GM18505 (cell line): ENCODE results near the gene TMC1.

ENCODE experiments used
- ATAC-seq: cut with Tn5 transposase; IDR thresholded peaks from one replicate; pipeline ENCODE4 v1.9.1; 2021; ENCODE audit not compliant: unreplicated experiment
- POLR2A ChIP-seq: IDR thresholded peaks from 4 replicates; pipeline ENCODE4 v1.6.1; 2011; ENCODE audit warnings: borderline replicate concordance; ENCODE audit not compliant: insufficient read depth, insufficient read length; ENCODE audit errors: extremely low read depth

Gene TMC1

GRCh38 chr9:72880821-72881220 is 359.4 kb downstream of the TMC1 start:
- no peak for ATAC-seq

GRCh38 chr9:72882117-72882775 is 360.8 kb downstream of the TMC1 start:
- TF ChIP-seq POLR2A = no peak
- ATAC-seq = no peak

More at GRCh38 chr9:72880821-72881220, 359.4 kb downstream of the TMC1 start:
- no peak for TF ChIP-seq POLR2A

GRCh38 chr9:72883875-72884274 is 362.5 kb downstream of the TMC1 start:
- TF ChIP-seq POLR2A = no peak
- no peak for ATAC-seq

GRCh38 chr9:72884508-72884907 is 363.1 kb downstream of the TMC1 start:
- no peak for ATAC-seq
- no peak for TF ChIP-seq POLR2A
